H4 (cell line): ENCODE results near the gene WDR76. TPM values are rescaled to one million over a fixed set of nuclear protein-coding genes. Genes with fewer than 3 reads are reported as not detected.
"Not testable (repeated sequence)": the region's sequence is repeated elsewhere in the genome, so short reads cannot be mapped to it uniquely, and the experiment has no call there.

ENCODE experiments used
- DNase-seq: peaks from one replicate; pipeline ENCODE4 v3.0.0-alpha.2; 2015; ENCODE audit warnings: low spot score
- total RNA-seq: library from RNA; depleted of rRNA; stranded (reverse); fragments of >200 nt; shearing (Covaris generic); gene quantifications from 2 replicates; pipeline ENCODE4 v1.2.3, GENCODE V29; 2014; rRNA removed

WDR76 gene
- total RNA-seq = 41.4 and 43.3 TPM in 2 replicates

GRCh38 chr15:43826508-43827341 is at the start of gene WDR76:
Gene WDR76 (plus strand): TSS chr15:43827002. CDS start chr15:43827033, 31 bp downstream.
- DNase-seq = peak; percentile 76

DNA sequence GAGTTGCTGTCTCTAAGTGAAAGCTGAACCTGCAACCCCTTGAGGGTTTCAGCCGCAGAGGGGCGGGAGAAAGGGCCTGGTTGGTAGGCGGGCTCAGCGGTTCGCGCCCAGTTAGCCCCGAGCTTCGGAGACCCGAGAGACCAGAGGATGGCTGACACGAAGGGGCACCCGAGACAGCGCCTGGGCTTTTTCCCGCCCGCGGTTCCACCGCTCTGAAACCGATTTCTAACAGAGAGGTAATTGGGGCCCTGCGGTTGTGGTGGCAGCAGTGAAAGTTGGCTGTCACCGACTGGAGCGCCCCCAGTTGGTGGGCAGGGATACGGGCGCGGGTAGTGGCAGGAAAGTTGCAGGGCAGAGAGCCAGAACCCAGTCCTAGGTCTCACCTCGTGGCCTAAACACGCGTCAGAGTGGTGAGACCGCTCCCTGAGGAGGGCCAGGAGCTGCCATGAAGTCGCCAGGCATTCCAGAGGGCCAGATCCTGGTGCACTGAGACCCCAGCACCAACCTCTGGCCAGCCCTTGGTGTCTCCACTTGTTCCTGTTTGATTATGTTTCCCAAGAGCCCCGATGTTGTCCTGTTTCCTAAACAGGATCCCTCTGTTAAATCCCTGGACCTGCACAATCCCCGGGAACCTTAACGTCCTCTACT is 49.4 kb upstream of the WDR76 start:
- DNase-seq = peak; percentile 74

- DNase-seq = no peak
Measured at GRCh38 chr15:43779016-43779415, 47.8 kb upstream of the WDR76 start.

- DNase-seq = no peak
Measured at GRCh38 chr15:43789409-43789808, 37.4 kb upstream of the WDR76 start.

DNA sequence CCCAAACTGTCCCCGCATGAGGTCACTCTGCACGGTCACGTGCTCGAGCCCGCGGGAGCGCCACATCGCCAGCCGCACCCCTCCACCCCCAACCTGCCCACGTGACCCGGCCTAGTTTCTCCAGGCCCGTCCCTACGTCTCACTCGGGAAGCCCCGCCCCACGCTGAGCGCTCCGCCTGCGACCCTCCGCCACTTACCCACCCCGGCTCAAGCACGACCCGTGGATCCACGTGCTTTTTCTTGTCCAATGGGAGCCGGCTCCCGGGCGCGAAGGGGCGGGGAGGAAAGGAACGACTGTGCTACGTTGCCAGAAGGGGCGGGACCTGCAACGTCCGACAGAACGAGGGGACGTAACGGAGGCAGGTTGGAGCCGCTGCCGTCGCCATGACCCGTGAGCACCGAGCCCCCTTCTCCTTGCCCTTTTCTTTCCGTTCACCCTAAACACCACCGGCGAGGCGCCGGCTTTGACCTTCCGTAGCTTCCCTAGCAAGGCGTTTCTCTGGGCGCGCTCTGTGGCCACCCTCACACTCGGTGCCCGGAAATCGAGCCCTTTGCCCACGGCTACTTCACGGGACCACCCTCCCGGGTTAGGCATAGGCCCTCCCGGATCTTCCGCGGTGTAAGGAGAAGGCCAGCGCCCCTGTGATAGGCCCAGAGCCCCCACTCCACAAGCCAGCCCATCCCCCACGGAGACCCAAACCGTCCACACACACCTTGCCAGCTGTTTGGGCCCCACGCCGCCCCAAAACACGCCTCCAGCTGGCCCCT is 34.6 kb upstream of the WDR76 start, which contains the start of gene SERF2:
TSS of gene SERF2 (plus strand) at position 328 of the 768 bp plus-strand sequence. CDS start at position 385, 57 bp downstream.
- peak; percentile 99 for DNase-seq

DNA sequence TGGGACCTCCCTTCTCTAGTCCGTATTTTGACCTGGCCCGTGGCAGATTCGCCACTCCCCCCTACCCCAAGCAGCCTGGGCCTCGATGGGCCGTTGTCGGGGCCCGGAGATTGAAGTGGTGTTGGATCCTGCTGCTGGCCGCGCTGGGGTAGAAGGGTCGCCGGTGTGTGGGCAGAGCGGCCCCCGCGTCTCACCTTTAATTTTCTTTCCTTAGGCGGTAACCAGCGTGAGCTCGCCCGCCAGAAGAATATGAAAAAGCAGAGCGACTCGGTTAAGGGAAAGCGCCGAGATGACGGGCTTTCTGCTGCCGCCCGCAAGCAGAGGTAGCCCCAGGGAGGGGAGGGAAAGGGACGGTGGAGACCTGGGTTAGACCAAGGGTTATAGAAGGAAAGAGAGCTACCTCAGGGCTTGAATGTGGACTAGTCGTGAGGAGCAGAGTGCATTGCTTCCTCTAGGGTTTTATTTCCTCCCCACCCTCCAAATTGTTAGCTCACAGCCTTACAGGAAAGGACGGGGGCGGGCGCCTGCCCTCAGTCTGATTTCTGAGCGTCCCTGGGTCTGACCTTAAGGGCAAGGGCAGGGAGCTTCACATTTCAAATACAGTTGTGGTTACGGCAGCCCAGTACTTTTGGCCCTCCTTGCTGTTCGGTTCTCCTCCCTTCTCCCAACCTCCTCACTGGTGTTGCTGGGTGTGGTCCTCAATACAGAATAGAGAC is 33.9 kb upstream of the WDR76 start:
- no peak for DNase-seq

DNA sequence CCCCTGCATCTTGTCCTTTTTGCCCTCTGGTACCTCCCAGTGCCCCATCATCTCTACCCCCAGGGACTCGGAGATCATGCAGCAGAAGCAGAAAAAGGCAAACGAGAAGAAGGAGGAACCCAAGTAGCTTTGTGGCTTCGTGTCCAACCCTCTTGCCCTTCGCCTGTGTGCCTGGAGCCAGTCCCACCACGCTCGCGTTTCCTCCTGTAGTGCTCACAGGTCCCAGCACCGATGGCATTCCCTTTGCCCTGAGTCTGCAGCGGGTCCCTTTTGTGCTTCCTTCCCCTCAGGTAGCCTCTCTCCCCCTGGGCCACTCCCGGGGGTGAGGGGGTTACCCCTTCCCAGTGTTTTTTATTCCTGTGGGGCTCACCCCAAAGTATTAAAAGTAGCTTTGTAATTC is 33.2 kb upstream of the WDR76 start:
- no peak for DNase-seq

GRCh38 chr15:43794269-43795037 is 32.3 kb upstream of the WDR76 start:
- no peak for DNase-seq

DNA sequence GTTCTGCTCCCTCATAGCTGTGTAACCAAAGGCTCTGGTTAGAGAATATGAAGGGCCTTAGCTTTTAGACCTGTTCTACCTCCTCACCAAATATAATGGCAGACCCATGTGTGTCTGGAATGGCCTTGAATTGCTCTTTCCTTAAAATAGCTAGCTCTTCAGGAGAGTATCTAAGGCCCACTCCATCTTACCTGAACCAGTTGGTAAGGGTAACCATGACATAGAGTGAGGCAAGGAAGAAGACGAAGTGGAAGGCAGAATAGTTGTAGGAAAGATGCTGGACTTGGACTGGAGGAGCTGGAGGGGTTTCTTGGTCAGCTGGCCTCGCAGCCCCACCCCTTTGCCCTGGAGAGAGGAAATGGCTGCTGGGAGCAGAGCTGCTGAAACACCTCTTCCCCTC is 31.6 kb upstream of the WDR76 start:
- DNase-seq = no peak

DNA sequence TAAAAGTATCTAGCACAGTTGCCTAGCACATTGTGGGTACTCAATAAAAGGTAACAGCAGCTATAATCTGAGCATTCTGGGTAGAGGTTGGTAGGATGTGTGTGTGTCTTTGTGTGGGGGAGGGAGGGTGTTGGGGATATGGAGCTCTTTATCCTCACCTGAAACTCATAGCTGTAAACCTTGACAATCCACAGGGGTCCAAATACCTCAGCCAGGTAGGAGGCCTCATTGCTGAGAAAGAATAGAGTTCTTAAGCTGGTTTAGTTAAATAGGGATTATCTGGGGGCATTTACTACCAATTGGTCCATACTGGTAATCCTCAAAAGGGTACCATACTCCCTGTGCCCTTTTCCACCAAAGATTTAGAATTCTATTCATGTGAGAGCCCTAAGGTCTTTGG is 30.8 kb upstream of the WDR76 start:
- DNase-seq = no peak

DNA sequence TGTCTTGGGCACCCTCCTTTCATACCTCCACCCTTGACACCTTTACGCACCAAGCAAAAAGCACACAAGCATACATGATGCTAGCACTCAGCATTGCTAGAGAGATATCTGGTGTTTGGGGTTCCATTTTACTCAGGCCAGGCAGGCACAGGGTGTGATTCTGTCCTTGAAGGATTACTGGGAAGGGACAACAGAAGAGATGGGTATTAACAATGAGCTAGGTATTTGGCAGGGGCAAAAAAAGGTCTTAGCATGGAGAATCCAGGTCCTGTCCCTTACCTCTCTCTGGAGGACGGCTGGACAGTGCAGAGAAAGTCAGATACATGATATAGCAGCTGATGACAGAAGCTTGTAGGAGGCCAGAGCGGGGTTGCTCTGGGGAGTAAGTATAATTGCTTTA is 30.2 kb upstream of the WDR76 start:
- no peak for DNase-seq

DNA sequence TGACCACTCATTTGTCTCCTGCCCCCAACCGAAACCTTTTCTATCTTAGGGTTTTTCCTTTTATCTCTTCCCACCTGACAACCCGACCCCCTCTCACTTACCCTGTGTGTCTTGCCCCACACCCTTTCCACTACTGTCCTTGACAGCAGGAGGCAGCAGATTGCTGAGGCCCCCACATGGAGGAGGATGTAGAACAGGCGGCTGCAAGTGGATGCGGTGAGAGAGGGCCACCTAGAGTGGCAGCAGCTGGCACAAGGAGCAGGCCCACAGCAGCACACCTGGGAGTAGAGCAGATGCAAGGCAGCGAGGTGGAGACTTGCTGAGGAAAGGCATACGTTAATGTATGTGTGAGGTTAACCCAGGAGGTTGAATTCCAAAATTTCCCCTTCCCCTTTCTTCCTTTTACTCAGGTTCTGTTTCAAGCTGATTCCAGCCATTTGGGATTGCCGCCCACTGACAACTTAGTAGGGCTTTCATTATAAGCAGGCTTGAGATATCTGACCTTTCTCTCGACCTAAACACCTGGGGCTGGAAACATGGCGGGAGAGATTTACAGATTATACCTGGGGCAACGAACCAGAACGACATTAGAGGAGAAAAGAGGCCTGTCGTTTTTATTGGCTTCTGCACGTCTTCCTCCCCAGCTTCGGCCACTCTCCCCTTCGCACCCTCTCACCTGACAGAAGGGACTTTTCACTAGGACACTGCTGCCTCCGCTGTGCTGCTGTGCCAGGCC is 27.4 kb upstream of the WDR76 start:
- no peak for DNase-seq

GRCh38 chr15:43799945-43800285 is 26.9 kb upstream of the WDR76 start, which contains the start of gene SERINC4:
Gene SERINC4 (minus strand): TSS chr15:43800220. CDS start chr15:43799986, 234 bp downstream.
- no peak for DNase-seq

- peak; percentile 82 for DNase-seq
Measured at GRCh38 chr15:43800286-43801141, 26.3 kb upstream of the WDR76 start, which contains the start of gene HYPK. Gene HYPK (plus strand): TSS chr15:43800599. CDS start chr15:43800623, 24 bp downstream.

DNA sequence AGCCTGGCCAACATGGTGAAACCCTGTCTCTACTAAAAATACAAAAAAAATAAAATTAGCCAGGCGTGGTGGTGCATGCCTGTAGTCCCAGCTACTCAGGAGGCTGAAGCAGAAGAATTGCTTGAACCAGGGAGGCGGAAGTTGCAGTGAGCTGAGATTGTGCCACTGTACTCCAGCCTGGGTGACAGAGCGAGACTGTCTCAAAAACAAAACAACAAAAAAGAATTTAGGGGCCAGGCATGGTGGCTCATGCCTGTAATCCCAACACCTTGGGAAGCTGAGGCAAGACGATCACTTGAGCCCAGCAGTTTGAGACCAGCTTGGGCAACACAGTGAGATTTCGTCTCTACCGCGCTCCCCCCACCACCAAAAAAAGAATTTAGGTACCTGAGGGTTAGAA is 24.1 kb upstream of the WDR76 start:
- DNase-seq = not testable (repeated sequence)

GRCh38 chr15:43808435-43808950 is 18.3 kb upstream of the WDR76 start:
- no peak for DNase-seq

GRCh38 chr15:43808960-43809678 is 17.7 kb upstream of the WDR76 start:
- no peak for DNase-seq

DNA sequence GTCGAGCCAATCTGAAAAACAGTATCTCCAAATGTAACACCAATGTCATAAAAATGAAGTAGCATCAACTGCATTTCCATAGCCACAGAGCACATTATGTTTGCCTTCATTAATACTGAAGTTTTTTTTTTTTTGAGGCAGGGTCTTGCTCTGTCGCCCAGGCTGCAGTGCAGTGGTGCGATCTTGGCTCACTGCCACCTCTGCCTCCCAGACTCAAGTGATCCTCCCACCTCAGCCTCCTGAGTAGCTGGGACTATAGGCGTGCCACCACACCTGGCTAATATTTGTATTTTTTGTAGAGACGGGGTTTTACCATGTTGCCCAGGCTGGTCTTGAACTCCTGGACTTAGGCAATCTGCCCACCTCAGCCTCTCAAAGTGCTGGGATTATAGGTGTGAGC is 11.7 kb upstream of the WDR76 start:
- DNase-seq = not testable (repeated sequence)
